C4-2B (cell line): Measurements from ENCODE around the gene ANKH.

Experiments used
- ZFX ChIP-seq: fragments of 450-650 bp; IDR thresholded peaks from 2 replicates; pipeline ENCODE4 v1.6.1; 2017
- TF ChIP-seq, protein P1 (sequence below): fragments of 450-650 bp; conservative IDR thresholded peaks from 2 replicates; pipeline ENCODE4 v1.5.1; 2017; ENCODE audit warnings: mild to moderate bottlenecking

DNA sequence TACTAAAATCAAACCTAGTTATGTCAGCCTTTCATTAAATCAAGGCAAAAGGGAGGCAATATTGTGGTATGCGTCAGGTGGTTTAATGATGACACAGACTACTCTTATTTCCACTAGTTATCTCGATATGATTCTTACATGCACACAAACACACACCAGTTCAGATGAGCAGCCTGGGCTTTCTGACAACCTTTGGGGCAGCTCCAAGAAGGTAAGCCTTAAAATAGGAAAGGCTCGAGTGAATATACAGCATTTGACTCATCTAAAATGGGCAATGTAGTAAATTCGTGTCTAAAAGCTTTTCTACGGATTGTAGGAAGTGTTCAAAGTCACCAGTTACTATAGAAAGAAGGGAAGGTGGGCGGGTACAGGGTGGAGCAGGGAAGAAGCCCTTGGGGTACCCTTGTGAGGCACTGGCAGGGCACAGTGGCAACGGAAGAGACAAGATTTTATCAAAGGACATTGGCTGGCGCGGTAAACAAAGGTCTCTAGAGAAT is 1.9 kb downstream of the ANKH start:
- TF ChIP-seq, protein P1, sequence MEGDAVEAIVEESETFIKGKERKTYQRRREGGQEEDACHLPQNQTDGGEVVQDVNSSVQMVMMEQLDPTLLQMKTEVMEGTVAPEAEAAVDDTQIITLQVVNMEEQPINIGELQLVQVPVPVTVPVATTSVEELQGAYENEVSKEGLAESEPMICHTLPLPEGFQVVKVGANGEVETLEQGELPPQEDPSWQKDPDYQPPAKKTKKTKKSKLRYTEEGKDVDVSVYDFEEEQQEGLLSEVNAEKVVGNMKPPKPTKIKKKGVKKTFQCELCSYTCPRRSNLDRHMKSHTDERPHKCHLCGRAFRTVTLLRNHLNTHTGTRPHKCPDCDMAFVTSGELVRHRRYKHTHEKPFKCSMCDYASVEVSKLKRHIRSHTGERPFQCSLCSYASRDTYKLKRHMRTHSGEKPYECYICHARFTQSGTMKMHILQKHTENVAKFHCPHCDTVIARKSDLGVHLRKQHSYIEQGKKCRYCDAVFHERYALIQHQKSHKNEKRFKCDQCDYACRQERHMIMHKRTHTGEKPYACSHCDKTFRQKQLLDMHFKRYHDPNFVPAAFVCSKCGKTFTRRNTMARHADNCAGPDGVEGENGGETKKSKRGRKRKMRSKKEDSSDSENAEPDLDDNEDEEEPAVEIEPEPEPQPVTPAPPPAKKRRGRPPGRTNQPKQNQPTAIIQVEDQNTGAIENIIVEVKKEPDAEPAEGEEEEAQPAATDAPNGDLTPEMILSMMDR = no peak
- TF ChIP-seq ZFX = no peak
